ENCODE data around the gene RAB15. TPM values are rescaled to one million over a fixed set of nuclear protein-coding genes. Genes with fewer than 3 reads are reported as not detected.
"Not testable (repeated sequence)": the region's sequence is repeated elsewhere in the genome, so short reads cannot be mapped to it uniquely, and the experiment has no call there.

Gene RAB15
- total RNA-seq, 2 donors from 2014 or later: 6.0 to 7.3 TPM

DNA sequence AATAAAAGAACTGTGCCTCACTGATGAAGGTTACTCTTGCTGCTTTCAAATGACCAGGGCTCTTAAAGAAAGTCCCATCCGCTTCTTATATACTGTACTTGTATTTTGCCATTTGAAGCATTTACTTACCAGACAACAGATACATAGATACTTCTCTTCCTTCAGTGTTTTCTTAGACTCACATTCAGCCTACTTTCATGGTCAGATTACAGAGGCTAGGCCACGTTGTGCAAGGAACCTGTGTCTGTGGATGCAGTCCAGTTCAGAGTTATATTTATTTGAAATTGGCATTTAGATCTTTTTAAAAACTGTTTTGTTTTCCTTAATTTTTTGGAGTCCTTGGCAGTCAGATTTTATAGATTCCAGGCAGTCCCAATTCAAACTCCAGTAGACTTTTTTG is 51.7 kb downstream of the RAB15 start:
- no peak for DNase-seq (ENCODE audit: low spot score)
- intact Hi-C loops (cut with DNase I): no loop called here

DNA sequence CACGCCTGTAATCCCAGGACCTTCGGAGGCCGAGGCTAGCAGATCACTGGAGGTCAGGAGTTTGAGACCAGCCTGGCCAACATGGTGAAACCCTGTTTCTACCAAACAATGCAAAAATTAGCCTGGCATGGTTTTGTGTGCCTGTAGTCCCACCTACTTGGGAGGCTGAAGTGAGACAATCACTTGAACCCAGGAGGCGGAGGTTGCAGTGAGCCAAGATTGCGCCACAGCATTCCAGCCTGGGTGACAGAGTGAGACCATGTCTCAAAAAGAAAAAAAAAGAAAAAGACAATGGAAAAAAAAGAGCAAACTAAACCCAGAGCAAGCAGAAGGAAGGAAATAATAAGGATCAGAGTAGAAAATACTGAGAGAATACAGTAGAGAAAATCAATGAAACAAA is 52.5 kb downstream of the RAB15 start:
- DNase-seq (ENCODE audit: low spot score): no peak
- intact Hi-C loops (cut with DNase I): no loop called here

DNA sequence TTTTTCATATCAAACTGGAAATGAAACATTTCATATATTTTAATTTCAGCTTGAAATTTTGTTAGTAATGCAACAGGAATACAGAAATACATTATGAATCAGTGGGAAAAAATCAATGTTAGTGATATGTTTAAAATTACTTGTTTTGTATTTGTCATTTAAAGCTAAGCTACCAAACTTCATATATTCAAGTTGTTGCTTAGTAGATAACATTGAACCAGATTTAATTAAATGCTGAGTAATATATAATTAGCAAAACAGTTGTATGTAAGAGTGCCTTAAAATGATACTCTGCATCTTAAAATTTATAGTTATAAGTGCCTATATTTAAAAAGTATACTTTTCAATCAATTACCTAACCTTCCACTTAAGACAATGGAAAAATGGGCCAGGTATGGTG is 52.9 kb downstream of the RAB15 start:
- intact Hi-C loops (cut with DNase I): no loop called here
- no peak for DNase-seq (ENCODE audit: low spot score)

DNA sequence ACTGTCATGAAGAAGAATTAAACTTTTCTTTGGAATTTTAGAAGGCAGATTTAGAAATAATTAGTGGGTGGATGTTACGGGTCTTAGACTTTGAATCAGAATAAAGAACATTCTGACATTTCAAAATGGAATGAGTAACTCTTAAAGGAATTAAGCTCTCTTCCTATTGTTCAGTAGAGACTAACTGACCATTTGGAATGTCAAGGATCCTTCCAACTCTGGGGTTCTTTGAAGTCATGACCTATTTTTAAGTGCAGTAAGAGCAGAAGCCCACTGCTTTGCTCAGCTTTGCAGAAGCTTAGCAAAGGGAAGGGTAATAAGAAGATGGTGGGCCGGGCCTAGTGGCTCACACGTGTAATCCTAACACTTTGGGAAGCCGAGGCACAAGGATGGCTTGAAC is 53.9 kb downstream of the RAB15 start:
- DNase-seq (ENCODE audit: low spot score): no peak
- intact Hi-C loops (cut with DNase I): no loop called here

DNA sequence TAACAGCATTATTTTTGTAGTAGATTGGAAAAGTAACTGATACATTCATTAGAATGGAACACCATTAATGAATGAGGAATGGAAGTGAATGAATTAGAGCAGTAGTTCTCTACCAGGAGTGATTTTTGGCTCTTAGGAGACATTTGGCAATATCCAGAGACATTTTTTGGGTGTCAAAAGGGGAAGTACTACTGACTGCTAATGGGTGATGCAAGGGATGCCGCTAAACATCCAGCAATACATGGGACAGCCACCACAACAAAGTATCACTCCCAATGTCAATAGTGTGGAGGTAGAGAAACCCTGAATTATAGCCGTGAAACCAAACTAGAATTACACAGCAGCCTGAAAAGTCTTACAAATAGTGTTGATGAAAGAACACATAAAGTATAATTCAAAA is 56.3 kb downstream of the RAB15 start:
- intact Hi-C loops (cut with DNase I): no loop called here
- no peak for DNase-seq (ENCODE audit: low spot score)

DNA sequence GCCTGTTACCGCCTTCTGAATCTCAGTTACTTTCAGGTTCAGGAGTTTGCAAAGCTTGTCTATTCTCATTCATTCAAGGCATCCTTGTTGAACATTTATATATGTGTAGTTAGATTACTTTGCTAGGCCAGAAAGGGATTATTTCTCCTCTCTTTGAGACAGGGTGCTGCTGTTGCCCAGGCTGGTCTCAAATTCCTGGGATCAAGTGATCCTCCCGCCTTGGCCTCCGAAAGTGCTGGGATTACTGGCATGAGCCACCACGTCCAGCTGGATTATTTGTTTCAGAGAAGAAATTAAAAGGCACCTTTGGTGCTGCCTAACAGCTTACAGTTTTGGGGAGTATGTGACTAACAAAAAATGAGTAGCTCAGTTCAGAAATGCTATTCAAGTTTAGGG is 57.1 kb downstream of the RAB15 start:
- DNase-seq (ENCODE audit: low spot score): no peak
- intact Hi-C loops (cut with DNase I): no loop called here

DNA sequence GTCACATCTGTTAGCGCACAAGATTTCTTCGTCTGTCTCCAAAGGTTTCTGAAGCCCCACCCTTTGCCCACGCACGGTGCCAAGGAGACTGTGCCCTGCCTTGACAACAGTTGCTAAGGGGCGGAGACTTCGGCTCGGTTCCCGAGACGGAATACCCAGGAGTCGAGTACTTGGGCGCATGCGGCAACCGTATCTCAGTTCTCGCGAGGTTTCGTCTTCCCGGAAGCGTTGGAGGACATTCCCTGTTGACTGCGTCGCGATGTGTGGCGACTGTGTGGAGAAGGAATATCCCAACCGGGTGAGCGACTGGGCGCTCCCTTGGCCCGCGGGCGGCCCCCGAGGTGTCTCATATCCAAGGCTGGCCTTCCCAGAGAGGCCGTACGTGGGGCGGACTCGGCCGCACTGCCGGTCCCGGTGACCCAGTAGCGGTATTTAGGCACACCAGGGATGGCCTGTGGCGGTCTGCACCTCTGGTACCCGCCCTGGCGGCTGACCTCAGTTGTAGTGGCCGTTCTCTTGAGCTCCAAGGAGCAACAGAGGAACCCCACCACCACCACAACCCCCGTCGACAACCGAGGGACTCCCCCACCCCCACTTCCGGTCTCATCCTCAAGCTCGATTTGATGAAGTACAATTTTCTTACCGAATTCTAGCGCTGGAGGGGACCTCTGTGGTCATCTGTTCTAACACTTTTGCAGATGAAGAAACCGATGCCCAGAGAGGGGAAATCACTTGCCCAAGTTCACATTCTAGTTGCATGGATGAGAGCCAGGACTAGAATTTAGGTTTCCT is 57.7 kb downstream of the RAB15 start, which contains the start of gene CHURC1:
TSS of gene CHURC1 (plus strand) at position 219 of the 792 bp plus-strand sequence. CDS start at position 260, 41 bp downstream.
- intact Hi-C loops (cut with DNase I): no loop called here
- DNase-seq (ENCODE audit: low spot score): peak; percentile 99

DNA sequence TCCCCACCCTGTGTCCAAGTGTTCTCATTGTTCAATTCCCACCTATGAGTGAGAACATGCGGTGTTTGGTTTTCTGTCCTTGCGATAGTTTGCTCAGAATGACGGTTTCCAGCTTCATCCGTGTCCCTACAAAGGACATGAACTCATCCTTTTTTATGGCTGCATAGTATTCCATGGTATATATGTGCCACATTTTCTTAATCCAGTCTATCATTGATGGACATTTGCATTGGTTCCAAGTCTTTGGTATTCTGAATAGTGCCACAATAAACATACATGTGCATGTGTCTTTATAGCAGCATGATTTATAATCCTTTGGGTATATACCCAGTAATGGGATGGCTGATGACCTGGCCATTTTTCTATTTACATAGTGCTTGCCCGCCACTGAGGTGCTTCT is 58.7 kb downstream of the RAB15 start:
- intact Hi-C loops (cut with DNase I); DNase-seq (ENCODE audit: low spot score): not testable (repeated sequence)

DNA sequence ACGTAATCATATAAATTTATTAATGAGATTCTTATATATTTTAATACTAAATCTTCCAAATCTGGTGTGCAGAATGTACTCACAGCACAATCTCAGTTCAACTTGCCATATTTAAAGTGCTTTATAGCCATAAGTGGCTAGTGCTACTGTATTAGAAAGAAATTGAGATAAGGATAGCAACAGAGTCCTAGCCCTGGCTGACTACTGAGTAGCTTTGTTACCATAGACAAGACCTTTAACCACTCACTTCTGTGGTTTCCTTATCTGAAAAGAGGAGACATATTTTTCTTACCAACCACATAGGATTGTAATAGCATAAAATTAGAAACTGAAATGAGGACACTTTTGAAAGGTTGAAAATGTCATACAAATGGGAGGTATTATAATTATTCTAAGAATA is 59.9 kb downstream of the RAB15 start:
- intact Hi-C loops (cut with DNase I): no loop called here
- DNase-seq (ENCODE audit: low spot score): no peak

DNA sequence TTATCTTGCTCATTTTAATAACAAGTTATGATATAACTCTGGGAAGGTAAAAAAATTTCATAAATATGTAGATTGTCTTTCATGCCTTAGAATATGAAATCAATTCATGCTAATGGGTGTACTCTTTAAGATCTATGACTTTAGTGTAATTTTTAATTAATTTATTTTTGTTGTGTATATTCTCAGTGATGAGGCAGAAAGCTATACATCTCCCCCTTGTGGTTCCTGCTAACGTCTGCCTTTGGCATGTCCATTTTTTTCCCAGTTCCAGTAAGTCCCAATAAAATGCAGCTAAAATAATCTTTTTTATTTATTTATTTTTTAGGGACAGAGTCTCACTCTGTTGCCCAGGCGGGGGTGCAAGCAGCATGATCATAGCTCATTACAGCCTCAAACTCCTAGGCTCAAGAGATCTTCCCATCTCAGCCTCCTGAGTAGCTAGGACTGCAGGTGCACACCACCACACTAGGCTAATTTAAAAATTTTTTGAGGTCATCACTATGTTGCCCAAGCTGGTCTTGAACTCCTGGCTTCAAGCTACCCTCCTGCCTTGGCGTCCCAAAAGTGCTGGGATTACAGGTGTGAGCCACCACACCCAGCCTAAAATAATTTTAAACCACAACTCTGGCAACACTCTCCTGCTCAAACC is 61.2 kb downstream of the RAB15 start:
- DNase-seq (ENCODE audit: low spot score): no peak
- intact Hi-C loops (cut with DNase I): no loop called here

DNA sequence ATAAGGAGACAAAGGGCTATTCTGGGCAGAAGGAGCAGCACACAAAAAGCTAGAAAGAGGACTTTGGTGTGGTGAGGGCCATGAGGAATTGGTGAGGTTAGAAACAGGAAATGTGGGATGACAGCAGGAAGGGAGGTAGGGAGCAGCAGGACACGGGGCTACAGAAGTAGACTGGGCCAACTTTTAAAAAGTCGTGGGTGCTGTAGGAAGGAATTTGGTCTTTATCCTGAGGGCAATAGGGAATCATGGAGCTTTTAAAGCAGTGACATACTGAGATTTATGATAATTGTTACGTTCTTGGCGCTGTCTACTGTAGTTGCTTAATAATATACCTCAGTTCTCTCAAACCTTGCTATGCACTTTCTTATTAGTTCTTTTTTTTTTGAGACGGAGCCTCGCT is 66.1 kb downstream of the RAB15 start:
- DNase-seq (ENCODE audit: low spot score): no peak
- intact Hi-C loops (cut with DNase I): no loop called here

DNA sequence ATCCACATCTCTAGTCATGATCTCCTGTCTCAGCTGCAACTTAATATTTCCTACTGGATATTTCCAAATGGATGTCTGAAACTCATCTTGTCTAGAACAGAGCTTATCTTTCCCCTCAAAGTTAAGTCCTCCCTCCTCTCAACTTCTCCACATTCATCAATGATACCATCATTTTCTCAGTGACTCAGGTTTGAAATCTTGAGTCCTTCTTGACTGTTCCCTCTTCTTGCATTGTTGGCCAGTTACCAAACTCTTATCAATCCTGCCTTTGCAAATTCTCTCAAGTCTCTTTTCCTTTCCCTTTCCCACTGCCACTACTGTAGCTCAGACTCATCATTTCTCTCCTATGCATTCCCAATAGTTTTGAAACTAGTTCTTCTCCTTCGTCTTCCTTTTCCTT is 72.2 kb downstream of the RAB15 start:
- intact Hi-C loops (cut with DNase I): loop anchor here in 1 of 2 donors (10.0 kb wide), 1 partner anchor 75 kb away; no protein-coding TSS in a partner anchor

More for the DNA sequence above, 72.2 kb downstream of the RAB15 start:
- no peak for DNase-seq (ENCODE audit: low spot score)

Other genes starting within 250 kb of the RAB15 start
- 1 to 10 TPM; 2.5 to 3.3 TPM for gene SPTB, start 92.4 kb downstream of the RAB15 start, total RNA-seq
- gene CHURC1, start 57.9 kb downstream of the RAB15 start, total RNA-seq: 10 to 100 TPM; 65.4 to 87.3 TPM
- not detected for gene GPX2, start 29.6 kb downstream of the RAB15 start, total RNA-seq
- gene FNTB, start 14.6 kb upstream of the RAB15 start, total RNA-seq: 10 to 100 TPM in 1 of 2 donors, 1 to 10 TPM in 1; 8.0 to 14.8 TPM
- 100 to 1,000 TPM in 1 of 2 donors, 10 to 100 TPM in 1; 88.7 to 105 TPM for gene MAX, start 130.2 kb upstream of the RAB15 start, total RNA-seq

Measured in posterior vena cava (tissue), 2 donors.